Heart left ventricle (tissue), 13 donors: ENCODE data around the gene LNX1.

Experiments
- CTCF ChIP-seq, 12 donors: fragments of 200-600 bp; sonication (generic) in 4 of 12; IDR thresholded peaks; one replicate each; pipeline versions ENCODE4 v1.5.0 to v1.8.0; 2018 to 2022; ENCODE audit warnings: antibody characterized with exemption in 12 of 12, mild to moderate bottlenecking in 5 of 12
- POLR2A ChIP-seq, 2 donors: fragments of 450-650 bp; IDR thresholded peaks; one replicate each; pipeline ENCODE4 v1.6.1; 2017; ENCODE audit warnings: antibody characterized with exemption in 2 of 2, mild to moderate bottlenecking in 2 of 2, moderate library complexity in 2 of 2
- donor health status: ischemic (EF 13 %, LVEDD 7.1; RV severe dilation, severe dysfunction).
- donor health status: DM: no; HTN: yes; CAD: no.
- donor health status: DM: no; HTN: no; CAD: no.
- donor health status: ischemic (EF 25% LVEDD 6.9; RV normal size, moderate dysfunction).
- donor health status: ischemic (EF 25% LVEDD 5.7; RV mildly dilated, moderate dysfunction).
- donor health status: ischemic (EF 35%, LVEDD 5.7; RV mildly dilated, moderate dysfunction).
- donor health status: nonischemic (EF 11% LVEDD 7.7; RV severe dilation, severe dysfunction).
- donor health status: DM: yes; HTN: yes; CAD: no.
- donor health status: PGD.
- donor health status: ischemic (EF 29% LVEDD 5.4; RV normal size, mild dysfunction).
- donor health status: nonischemic (EF 23%, LVEDD 6.1; RV moderate dilation, normal function).

GRCh38 chr4:53463340-53463739, 127.9 kb downstream of the LNX1 start:
- TF ChIP-seq CTCF (IDR thresholded peaks at IDR 0.05) (no peak), POLR2A (IDR thresholded peaks at IDR 0.05) (no peak)
